Fibroblast of upper back skin (primary cell): Measurements from ENCODE around the gene KDM6B.
A peak's percentile ranks its signal among the peaks of the same experiment; 100 is the strongest.

Experiments
- DNase-seq: peaks from one replicate; pipeline ENCODE4 v3.0.0-alpha.2; 2013

The KDM6B gene, protein sequence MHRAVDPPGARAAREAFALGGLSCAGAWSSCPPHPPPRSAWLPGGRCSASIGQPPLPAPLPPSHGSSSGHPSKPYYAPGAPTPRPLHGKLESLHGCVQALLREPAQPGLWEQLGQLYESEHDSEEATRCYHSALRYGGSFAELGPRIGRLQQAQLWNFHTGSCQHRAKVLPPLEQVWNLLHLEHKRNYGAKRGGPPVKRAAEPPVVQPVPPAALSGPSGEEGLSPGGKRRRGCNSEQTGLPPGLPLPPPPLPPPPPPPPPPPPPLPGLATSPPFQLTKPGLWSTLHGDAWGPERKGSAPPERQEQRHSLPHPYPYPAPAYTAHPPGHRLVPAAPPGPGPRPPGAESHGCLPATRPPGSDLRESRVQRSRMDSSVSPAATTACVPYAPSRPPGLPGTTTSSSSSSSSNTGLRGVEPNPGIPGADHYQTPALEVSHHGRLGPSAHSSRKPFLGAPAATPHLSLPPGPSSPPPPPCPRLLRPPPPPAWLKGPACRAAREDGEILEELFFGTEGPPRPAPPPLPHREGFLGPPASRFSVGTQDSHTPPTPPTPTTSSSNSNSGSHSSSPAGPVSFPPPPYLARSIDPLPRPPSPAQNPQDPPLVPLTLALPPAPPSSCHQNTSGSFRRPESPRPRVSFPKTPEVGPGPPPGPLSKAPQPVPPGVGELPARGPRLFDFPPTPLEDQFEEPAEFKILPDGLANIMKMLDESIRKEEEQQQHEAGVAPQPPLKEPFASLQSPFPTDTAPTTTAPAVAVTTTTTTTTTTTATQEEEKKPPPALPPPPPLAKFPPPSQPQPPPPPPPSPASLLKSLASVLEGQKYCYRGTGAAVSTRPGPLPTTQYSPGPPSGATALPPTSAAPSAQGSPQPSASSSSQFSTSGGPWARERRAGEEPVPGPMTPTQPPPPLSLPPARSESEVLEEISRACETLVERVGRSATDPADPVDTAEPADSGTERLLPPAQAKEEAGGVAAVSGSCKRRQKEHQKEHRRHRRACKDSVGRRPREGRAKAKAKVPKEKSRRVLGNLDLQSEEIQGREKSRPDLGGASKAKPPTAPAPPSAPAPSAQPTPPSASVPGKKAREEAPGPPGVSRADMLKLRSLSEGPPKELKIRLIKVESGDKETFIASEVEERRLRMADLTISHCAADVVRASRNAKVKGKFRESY (N-terminal part only)

DNA sequence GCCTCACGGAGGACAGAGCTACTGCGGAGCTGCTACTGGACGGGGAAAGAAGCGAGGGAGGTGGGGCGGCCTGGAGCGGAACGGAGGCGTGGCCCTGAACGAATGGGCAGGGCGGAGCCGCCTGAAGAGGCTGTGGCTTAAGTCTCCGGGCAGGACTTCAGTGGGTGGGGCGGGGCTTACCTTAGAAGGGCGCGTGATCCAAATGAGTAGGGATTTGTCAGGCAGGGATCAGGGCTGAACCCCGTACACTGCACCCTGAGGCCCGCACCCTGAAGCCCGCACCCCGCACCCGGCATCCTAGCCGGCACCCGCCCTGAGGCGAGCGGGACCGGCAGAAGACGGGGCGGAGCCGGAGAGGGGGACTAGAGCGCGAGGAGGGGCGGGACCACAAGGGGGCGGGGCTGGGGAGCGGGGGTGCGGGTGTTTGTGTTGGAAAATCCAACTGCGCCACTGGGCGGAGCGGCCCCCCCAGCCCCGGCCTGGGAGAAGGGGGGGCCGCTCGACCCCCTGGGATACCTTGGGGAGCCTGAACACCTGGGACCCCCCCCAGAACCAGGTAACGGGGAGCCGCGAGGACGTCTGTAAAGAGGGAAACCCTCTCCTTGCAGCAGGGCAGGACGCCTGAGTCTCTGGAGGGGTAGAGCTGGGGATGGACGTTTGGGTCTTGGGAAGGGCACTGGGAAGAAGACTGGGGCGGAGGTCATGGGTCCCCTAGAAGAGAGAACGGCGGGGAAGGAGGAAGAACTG, at the start of gene KDM6B:
Gene KDM6B (plus strand): TSS at position 423 of the 747 bp plus-strand sequence. CDS start 11,338 bp downstream, outside the sequence.
- DNase-seq: peak; percentile 85

DNA sequence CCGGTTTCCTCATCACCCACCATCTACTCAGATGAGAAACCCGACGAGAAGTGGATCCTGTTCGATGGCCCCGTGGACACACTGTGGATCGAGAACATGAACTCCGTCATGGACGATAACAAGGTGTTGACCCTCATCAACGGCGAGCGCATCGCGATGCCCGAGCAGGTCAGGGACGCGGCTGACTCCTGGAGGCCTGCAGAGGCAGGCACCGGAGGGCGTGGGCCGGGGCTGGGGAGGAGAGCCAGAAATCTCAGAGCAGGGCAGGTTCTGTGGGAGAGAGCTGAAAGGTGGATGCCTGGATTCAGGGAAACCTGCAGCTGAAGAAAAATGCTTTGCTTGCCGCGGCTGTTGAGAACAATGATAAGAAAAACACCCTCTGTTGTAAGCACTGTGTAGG, 47.2 kb upstream of the KDM6B start:
- DNase-seq: no peak

DNA sequence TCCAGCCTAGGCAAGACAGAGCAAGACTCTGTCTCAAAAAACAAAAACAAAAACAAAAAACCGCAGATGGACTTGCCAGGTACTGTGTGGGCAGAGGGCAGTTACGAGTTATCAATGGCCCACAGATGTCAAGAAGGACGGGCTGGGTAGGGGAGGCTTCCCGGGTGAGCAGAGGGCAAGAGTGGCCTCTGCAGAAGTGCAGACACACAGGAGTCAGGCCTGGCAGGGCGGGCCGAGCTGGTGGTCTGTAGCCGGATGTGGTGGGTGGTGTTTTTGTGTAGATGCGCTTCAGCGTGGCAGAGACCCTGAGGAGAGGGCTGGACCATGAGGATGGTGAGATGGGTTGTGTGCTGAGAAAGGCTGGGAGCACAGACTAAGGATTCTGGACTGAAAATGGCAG, 44.9 kb upstream of the KDM6B start:
- no peak for DNase-seq

DNA sequence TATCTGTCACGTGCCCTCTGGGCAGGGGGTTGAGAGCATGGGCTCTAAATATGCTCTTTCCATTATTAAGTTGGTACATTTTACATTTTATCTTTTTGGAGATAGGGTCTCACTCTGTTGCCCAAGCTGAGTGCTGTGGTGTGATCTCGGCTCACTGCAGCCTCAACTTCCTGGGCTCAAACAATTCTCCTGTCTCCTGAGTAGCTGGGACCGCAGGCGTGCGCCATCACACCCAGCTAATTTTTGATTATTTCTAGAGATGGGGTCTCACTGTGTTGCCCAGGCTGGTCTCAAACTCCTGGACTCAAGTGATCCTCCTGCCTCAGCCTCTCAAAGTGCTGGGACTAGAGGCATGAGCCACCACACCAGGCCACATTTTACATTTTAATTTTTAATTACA, 43.9 kb upstream of the KDM6B start:
- DNase-seq: no peak

DNA sequence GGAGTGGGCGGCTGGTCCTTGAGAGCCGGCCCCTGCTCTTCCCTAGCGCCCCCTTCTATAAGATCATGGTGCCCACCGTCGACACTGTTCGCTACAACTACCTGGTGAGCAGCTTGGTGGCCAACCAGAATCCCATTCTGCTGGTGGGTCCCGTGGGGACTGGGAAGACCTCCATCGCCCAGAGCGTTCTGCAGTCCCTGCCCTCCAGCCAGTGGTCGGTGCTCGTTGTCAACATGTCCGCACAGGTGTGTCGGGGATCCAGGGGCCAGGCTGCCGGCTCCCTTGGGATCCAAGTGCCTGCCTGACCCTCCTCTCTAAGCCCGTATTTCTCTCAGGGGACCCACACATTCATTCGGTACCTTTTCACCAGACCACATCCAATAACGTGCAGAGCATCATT, 41.4 kb upstream of the KDM6B start:
- DNase-seq: no peak

DNA sequence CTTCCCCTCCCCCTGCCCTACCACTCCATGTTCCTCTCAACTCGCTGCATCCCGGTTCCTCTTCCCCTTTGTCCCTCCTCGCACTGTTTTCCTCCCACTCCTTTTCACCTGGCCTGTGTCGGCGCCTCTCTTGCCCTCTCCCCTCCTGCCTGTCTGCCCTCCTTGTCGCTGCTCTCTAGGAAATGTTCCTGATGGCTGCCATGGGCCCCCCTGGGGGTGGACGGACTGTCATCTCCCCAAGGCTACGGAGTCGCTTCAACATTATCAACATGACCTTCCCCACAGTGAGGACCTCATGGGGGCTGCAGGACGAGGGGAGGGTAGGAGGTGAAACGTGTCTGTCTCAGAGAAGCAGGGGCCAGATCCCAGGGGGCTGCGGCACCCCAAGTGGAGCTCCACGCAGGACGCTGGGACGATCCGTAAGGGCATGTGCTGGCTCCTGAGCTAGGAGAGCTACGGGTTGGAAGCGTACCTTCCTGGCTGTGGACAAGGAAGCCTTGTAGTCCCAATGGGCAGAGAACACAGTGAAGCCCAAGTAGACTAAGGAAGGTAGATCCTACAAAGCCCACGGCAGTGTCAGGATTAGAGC, 39.8 kb upstream of the KDM6B start:
- no peak for DNase-seq

DNA sequence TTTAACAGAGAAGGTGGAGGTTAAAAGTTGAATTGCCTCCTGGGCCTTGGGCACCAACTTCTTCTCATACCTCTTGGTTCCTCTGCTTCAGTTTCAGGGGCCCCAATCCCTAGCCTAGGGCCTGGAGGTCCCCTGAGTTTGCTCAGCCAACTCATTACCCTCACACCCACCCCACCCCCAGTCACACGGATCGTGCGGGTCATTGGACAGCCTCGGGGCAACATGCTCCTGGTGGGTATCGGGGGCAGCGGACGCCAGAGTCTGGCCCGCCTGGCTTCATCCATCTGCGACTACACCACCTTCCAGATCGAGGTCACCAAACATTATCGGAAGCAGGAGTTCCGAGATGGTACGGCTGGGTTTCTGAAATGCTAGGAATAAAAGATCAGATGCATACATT, 36.0 kb upstream of the KDM6B start:
- DNase-seq: no peak

DNA sequence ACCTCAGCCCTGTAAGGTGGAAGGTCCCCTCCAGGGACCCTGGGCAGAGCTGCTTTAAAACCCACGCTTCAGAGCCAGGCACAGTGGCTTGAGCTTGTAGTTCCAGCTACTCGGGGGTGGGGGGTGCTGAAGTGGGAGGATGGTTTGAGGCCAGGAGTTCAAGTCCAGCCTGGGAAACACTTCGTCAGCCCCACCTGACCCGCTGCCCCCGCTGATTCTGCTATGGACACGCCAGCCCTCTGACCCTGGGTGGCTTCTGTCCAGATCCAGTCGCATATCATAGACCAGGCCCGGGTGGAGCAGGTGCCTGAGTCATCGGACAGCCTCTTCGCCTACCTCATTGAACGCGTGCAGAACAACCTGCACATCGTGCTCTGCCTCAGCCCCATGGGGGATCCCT, 35.2 kb upstream of the KDM6B start:
- DNase-seq: no peak

DNA sequence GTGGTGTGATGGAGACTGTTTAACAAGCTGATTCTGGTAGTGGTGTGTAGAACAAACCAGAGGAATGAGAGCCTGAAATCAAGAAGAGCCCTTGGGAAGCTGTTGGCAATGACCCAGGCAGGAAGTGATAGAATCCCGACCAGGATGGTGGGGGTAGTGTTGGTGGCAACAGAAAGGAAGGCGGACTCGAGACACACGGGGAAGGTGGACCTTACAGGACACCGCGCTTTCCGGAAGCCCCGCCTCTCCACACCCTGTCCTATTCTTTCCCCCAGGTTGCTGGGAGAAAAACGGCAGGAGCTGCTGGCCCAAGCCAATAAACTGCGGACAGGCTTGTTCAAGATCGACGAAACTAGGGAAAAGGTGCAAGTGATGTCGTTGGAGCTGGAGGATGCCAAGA, 30.0 kb upstream of the KDM6B start:
- peak; percentile 33 for DNase-seq

DNA sequence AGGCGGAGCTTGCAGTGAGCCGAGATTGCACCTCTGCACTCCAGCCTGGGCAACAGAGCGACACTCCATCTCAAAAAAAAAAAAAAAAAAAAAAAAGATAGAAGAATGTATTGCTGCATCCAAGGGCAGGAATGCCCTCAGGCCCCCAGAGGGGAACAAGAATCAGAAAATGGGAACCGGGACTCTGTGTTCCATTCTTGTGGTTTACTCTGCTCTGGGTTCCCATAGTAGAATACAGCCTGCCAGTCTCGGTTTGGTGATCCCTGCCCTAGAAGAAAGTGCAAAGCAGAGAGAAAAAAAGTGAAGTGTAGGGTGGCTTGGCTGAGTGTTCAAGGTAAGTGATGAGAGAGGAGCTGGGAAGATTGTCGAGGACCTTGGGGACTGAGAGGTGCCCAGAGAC, 27.4 kb upstream of the KDM6B start:
- DNase-seq: no peak

DNA sequence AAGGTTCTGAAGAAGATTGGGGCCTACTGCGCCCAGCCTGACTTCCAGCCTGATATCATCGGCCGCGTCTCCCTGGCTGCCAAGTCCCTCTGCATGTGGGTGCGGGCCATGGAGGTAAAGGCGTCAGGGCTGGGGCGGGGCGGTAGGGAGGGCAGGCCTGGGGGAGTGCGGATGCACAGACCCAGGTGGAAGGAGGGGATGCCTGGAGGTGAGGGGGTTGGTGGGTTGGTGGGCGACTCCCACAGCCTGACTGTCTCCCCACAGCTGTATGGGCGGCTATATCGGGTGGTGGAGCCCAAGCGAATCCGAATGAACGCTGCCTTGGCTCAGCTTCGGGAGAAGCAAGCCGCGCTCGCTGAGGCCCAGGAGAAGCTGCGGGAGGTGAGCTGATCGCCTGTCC, 26.8 kb upstream of the KDM6B start:
- DNase-seq: no peak

DNA sequence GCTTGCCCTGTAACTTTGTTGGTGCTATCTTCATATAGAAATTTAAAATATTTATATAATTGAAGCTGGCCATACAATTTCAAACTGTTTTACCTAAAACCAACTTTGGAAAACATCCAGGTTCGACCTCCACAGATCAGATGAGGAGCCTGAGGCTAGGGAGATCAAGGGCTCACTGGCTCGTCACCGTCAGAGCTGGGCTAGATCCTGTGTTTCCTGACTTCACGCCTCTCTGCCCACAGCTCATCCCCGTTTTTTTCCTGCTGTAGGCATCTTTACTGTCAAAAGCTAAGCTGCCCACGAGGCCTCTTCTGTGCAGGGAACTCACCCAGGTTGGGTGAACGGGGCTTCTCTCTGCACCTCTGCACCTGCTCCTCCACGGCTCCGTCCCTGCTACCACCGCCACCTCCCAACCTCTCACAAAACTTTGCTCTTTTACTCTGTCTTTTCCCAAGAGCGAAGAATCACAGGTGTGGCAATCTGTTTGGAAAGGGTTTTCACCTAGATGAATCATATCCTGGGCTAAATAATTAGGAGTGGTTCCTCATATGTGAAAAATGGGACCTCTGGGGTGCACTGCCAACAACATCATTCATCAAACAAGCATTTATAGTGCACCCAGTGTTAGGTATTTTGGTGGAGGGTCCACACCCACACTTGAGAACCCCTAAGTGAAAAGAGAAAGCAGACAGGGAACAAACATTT, 24.8 kb upstream of the KDM6B start:
- DNase-seq: no peak

DNA sequence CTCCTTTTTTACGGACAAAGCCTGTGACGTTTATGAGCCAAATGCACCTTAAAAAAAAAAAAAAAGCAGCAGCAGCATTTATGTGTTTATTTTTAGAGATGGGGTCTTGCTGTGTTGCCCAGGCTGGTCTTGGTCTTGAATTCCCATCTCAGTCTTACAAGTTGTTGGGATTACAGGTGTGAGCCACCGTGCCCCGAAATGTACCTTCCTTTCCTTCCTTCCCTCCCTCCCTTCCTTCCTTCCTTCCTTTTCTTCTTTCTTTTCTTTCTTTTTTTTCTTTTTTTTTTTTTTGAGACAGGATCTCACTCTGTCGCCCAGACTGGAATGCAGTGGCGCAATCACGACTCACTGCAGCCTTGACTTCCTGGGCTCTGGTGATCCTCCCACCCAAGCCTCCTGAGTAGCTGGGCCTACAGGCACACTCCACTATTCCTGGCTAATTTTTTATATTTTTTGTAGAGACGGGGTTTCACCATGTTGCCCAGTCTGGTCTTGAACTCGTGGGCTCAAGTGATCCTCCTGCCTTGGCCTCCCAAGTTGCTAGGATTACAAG, 24.1 kb upstream of the KDM6B start:
- peak; percentile 36 for DNase-seq

DNA sequence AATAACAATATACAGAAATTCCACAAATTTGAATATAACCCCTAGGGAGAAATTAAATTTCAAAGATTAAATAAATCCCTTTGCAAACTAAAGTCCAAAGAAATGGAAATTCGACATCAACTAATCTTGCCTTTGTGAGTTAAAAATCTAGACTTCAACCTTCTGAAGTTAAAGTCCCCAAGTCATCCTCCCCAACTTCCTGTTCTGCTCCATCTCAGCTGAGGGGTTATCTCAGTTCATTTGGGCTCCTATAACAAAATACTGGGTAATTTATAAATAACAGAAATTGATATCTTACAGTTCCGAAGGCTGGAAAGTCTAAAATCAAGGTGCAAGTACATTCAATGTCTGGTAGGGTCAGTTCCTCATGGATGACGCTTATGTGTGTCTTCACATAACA, 22.8 kb upstream of the KDM6B start:
- DNase-seq: no peak

DNA sequence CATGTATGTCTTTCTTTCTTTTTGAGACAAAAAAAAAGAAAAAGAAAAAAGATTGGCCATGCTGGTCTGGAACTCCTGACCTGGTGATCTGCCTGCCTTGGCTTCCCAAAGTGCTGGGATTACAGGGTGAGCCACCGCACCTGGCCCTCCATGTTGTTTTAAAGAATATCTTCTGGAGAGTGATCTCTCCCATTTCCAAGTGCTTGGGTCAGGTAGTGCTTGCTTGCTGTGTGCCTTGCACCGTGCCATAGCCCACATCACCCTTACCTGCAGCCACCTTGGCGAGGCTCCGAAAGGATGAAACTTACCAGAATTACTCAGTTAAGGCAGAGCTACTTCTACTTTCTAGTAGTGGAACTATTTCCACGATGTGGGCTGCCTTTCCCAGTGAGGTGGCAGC, 19.0 kb upstream of the KDM6B start:
- no peak for DNase-seq

DNA sequence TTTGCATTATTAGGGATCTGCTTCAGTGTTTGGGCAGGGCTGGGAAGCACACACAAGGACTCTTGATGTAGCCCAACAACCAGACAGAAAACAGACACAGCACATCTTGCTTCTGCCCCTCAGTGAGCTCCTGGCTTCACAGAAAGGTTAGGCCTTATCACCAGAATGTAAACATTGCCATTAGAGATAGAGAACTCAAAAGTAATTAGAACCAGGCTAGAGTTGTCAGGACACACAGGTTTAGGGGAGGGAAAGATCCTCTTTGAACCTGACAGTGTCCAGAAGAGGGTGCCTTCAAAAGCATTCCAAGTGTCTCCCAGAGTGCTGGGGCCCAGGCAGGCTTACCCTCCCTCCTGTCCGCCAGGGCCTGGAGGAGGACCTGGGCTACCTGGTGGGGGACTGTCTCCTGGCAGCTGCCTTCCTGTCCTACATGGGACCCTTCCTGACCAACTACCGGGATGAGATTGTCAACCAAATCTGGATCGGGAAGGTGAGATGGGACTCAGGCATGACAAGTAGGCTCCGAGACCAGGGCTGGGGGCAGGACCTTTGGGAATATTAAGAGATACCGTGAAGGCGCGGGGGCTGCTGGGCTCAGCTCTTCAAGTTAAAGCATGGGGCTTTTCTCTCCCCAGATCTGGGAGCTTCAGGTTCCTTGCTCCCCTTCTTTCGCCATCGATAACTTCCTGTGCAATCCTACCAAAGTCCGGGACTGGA, 16.9 kb upstream of the KDM6B start:
- no peak for DNase-seq

DNA sequence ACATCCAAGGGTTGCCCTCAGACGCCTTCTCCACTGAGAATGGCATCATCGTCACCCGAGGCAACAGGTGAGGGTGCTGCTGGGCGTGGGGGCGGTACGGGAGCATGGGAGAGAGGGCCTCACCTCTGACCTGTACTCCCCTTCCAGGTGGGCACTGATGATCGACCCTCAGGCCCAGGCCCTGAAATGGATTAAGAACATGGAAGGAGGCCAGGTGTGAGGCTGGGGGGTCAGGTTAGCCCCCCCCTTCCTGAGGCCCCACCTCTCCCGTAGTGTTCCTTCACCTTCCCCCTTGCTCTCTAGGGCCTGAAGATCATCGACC, 16.4 kb upstream of the KDM6B start:
- DNase-seq: no peak

DNA sequence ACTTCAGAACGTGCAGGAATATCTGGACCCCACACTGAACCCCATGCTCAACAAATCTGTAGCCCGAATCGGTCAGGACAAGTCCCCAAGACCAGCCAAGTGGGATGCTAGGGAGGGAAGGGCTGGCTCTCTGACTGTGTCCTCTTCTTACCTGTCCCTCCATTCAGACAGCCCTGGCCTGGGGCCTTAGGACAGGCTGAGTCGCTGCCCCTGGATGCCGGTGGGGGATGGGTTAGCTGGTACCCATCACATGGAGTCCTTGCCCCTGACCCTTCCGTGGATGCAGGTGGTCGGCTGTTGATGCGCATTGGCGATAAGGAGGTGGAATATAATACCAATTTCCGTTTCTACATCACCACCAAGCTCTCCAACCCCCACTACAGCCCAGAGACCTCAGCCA, 16.0 kb upstream of the KDM6B start:
- no peak for DNase-seq

DNA sequence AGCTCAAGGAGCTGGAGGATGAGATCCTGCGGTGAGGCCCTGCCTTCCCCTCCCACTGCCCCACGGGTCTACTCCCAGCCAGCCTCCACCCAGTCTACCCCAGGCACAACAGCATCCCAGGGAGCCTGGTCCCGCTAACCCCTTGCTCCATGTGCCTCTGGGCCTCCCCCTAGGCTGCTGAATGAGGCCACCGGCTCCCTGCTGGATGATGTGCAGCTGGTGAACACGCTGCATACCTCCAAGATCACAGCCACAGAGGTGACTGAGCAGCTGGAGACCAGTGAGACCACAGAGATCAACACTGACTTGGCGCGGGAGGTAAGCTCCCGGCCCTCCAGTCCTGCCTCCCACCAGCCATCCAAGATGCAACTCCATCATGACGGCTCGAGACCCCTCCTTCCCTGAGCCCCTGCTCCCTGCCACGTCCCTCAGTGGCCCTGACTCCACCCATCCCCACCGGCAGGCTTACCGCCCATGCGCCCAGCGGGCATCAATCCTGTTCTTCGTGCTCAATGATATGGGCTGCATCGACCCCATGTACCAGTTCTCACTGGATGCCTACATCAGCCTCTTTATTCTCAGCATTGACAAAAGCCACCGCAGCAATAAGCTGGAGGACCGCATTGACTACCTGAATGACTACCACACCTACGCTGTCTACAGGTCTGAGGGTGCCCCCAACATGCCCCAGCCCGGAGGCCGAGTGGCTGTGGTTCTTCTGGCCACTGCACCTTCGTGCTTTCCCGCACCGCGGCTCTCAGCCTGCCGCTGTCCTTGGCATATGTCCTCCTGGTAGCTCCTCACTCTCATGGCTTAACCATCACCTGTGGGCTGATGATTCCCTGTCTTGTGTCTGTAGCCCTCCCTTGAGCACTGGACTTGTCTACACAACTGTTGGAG, 15.0 kb upstream of the KDM6B start:
- DNase-seq: no peak

DNA sequence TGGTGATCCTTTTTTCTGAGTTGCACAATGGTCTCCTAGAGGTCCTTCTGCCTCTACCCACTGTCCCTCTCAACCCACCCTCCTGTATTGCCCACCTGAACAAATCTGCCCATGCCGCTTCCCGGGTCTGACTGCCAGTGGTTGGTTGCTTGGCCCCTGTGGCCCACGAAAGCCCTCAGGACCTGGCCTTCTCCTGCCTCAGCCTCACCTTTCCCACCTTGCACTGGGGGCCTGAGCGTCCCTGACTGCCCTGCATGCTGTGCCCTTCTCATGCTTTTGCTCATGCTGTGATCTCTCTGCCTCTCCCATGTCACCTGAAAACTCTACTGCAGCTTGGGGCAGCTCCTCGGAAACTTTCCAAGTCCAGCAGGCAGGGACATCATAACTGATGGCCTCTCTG, 13.8 kb upstream of the KDM6B start:
- no peak for DNase-seq
